Measurements from ENCODE around the gene RNF39. TPM values are rescaled to one million over a fixed set of nuclear protein-coding genes. Genes with fewer than 3 reads are reported as not detected.

The RNF39 gene
- total and polyA plus RNA-seq, 10 of the 15 experiments (the other 5 are each of a cell fraction or from before 2014, with no cell fraction given) = 0.04 to 0.11 TPM; not detected in 8

DNA sequence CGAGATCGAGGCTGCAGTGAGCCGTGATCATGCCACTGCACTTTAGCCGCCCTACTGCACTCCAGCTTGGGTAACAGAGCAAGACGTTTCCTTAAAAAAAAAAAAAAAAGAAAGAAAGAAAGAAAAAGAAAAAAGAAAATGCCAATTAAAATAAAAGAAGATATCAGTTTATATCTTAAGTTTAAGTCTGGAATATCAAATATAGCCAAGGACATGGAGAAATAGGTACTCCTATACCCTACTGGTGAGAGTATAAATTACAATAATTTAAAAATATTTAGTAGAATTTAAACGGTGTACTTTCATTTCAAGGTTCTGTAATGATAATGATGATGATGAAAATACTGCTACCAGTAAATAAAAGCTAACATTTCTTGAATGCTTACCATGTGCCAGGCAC, 41.2 kb upstream of the RNF39 start:
- TF ChIP-seq SP1 (IDR thresholded peaks at IDR 0.05; ENCODE audit: low read depth, low read length) = no peak
- TF ChIP-seq JUNB (IDR thresholded peaks at IDR 0.05) = no peak
- no peak for TF ChIP-seq GATAD2B (conservative IDR thresholded peaks at IDR 0.05; ENCODE audit: low read depth)
- no peak for TF ChIP-seq KAT2A (conservative IDR thresholded peaks at IDR 0.05; ENCODE audit: control insufficient read depth, low read depth, low read length)
- TF ChIP-seq, protein P1, sequence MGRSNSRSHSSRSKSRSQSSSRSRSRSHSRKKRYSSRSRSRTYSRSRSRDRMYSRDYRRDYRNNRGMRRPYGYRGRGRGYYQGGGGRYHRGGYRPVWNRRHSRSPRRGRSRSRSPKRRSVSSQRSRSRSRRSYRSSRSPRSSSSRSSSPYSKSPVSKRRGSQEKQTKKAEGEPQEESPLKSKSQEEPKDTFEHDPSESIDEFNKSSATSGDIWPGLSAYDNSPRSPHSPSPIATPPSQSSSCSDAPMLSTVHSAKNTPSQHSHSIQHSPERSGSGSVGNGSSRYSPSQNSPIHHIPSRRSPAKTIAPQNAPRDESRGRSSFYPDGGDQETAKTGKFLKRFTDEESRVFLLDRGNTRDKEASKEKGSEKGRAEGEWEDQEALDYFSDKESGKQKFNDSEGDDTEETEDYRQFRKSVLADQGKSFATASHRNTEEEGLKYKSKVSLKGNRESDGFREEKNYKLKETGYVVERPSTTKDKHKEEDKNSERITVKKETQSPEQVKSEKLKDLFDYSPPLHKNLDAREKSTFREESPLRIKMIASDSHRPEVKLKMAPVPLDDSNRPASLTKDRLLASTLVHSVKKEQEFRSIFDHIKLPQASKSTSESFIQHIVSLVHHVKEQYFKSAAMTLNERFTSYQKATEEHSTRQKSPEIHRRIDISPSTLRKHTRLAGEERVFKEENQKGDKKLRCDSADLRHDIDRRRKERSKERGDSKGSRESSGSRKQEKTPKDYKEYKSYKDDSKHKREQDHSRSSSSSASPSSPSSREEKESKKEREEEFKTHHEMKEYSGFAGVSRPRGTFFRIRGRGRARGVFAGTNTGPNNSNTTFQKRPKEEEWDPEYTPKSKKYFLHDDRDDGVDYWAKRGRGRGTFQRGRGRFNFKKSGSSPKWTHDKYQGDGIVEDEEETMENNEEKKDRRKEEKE (IDR thresholded peaks at IDR 0.05) = no peak
- no peak for TF ChIP-seq SREBF1 (IDR thresholded peaks at IDR 0.05; ENCODE audit: low read length)
- no peak for TF ChIP-seq SPI1 (IDR thresholded peaks at IDR 0.05; ENCODE audit: borderline replicate concordance, insufficient read depth, low read depth, low read length)
- TF ChIP-seq STAT3 (IDR thresholded peaks at IDR 0.05; ENCODE audit: low read depth, low read length) = no peak
- TF ChIP-seq MEF2A (IDR thresholded peaks at IDR 0.05; ENCODE audit: insufficient read depth, low read depth, low read length) = no peak
- TF ChIP-seq IKZF2 (IDR thresholded peaks at IDR 0.05) = no peak
- TF ChIP-seq SIX5 (IDR thresholded peaks at IDR 0.05; ENCODE audit: low read depth, low read length, severe bottlenecking) = no peak
- TF ChIP-seq, protein P2, sequence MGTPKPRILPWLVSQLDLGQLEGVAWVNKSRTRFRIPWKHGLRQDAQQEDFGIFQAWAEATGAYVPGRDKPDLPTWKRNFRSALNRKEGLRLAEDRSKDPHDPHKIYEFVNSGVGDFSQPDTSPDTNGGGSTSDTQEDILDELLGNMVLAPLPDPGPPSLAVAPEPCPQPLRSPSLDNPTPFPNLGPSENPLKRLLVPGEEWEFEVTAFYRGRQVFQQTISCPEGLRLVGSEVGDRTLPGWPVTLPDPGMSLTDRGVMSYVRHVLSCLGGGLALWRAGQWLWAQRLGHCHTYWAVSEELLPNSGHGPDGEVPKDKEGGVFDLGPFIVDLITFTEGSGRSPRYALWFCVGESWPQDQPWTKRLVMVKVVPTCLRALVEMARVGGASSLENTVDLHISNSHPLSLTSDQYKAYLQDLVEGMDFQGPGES (IDR thresholded peaks at IDR 0.05) = no peak
- no peak for TF ChIP-seq NFYB (IDR thresholded peaks at IDR 0.05; ENCODE audit: insufficient read depth, low read depth, low read length)
- TF ChIP-seq, protein P3, sequence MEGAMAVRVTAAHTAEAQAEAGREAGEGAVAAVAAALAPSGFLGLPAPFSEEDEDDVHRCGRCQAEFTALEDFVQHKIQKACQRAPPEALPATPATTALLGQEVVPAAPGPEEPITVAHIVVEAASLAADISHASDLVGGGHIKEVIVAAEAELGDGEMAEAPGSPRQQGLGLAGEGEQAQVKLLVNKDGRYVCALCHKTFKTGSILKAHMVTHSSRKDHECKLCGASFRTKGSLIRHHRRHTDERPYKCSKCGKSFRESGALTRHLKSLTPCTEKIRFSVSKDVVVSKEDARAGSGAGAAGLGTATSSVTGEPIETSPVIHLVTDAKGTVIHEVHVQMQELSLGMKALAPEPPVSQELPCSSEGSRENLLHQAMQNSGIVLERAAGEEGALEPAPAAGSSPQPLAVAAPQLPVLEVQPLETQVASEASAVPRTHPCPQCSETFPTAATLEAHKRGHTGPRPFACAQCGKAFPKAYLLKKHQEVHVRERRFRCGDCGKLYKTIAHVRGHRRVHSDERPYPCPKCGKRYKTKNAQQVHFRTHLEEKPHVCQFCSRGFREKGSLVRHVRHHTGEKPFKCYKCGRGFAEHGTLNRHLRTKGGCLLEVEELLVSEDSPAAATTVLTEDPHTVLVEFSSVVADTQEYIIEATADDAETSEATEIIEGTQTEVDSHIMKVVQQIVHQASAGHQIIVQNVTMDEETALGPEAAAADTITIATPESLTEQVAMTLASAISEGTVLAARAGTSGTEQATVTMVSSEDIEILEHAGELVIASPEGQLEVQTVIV (IDR thresholded peaks at IDR 0.05; ENCODE audit: borderline replicate concordance, partially characterized antibody) = no peak
- 76% methylated on average over 4 of the region's 6 CpGs for WGBS (ENCODE audit: insufficient coverage, insufficient replicate concordance, low lambda C conversion rate, missing lambda C conversion rate)
- Histone ChIP-seq H2AFZ (ENCODE audit: control insufficient read depth, low read depth, low read length) (no peak overlapping the region), H3K27me3 (replicated peaks in 1 of 2; ENCODE audit: control insufficient read depth in 2 of 2, insufficient read depth in 2 of 2, low read length in 1 of 2) (no peaks in the 10 kb centered on the region), H3K4me1 (ENCODE audit: control insufficient read depth, insufficient read depth, low read length) (peaks cover 22% of the 10 kb centered on the region), H3K4me3 (no peak overlapping the region), H3K27ac (ENCODE audit: control insufficient read depth, insufficient read depth) (no peak overlapping the region), H3K4me2 (ENCODE audit: control insufficient read depth, insufficient read depth) (no peak overlapping the region), H3K79me2 (ENCODE audit: control insufficient read depth, insufficient read depth, low read length) (no peaks in the 10 kb centered on the region), H3K9me3 (replicated peaks; ENCODE audit: control insufficient read depth, insufficient read depth, low read length) (no peaks in the 10 kb centered on the region), H4K20me1 (ENCODE audit: control insufficient read depth, insufficient read depth) (no peaks in the 10 kb centered on the region), H3K9ac (ENCODE audit: control insufficient read depth, insufficient read depth, low read length) (no peak overlapping the region), H3K36me3 (ENCODE audit: control insufficient read depth in 2 of 2, insufficient read depth in 2 of 2, low read length in 1 of 2) (no peaks in the 10 kb centered on the region)
- in situ Hi-C loops (cut with MboI) (no loop called here), intact Hi-C loops (cut with micrococcal nuclease; ENCODE audit: unreplicated experiment) (no loop called here)
- ATAC-seq (no peak), DNase-seq (ENCODE audit: low read depth, low spot score) (no peak), FAIRE-seq (no peak)
- ChIA-PET RAD21 (ENCODE audit: unreplicated experiment) (interaction anchor here (1.0 kb wide), 1 partner anchor 10 kb away, joined by 6 read pairs; no protein-coding TSS in a partner anchor), SMC1A (ENCODE audit: uncharacterized antibody, unreplicated experiment) (interaction anchor here (0.6 to 16.6 kb wide), 3 partner anchors 12 to 50 kb away, joined by 3 to 647 read pairs (median 57); partner anchors contain the start of gene TRIM40), CTCF (interaction anchor here (3.4 to 7.0 kb wide), 3 partner anchors 9 to 14 kb away, joined by 16 to 79 read pairs (median 23); no protein-coding TSS in a partner anchor), POLR2A (interaction anchor here (0.6 to 2.9 kb wide), 2 partner anchors 9 to 283 kb away, joined by 3 to 16 read pairs; no protein-coding TSS in a partner anchor)
- no TSS peak for BruUV-seq (replicated peaks)
